ENCODE data around the gene GLP1R. TPM values are rescaled to one million over a fixed set of nuclear protein-coding genes. Genes with fewer than 3 reads are reported as not detected.

Gene GLP1R
- total RNA-seq, 1 experiment from 2014 or later = 0.85 TPM

DNA sequence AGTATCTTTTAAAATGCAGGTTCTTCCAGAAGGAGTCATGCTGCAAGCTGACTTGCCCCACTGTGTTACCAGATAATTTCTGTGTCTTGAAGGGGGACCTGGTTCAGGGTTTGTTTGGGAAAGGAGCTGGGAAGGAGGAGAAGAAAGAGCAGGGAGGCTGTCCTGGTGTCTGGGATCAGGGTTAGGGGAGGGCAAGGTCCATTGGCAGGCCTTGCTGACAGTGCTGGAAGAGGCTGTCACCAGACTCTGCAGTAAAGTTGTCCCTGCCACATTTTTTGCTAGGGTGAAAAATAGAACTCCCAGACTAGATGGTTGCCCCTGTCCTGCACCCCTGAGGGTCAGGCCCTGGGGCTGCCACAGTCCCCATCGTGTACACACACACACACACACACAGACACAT lies 14.9 kb downstream of the GLP1R start:
- no peak overlapping the region for H3K56ac ChIP-seq (ENCODE audit: insufficient read length, low read depth, low read length)
- H4K91ac ChIP-seq (ENCODE audit: insufficient read length, low read depth, low read length) = no peak overlapping the region
- H3K23me2 ChIP-seq (ENCODE audit: insufficient read length, low read depth, low read length, poor library complexity, severe bottlenecking) = no peaks in the 10 kb centered on the region

More for the DNA sequence above, 14.9 kb downstream of the GLP1R start:
- Mint-ChIP-seq H3K27me3 (ENCODE audit: low read depth) (peaks cover 22% of the 10 kb centered on the region), H3K27ac (no peak overlapping the region), H3K4me3 (no peak overlapping the region), H3K36me3 (ENCODE audit: insufficient read depth in 1 of 3, low read depth in 3 of 3) (peaks cover 0 to 4% (median 3%) of the 10 kb centered on the region in 3 experiments; a peak in 4 of 7 replicates), H3K9me3 (no peaks in the 10 kb centered on the region), H3K4me1 (peaks cover 0 to 2% of the 10 kb centered on the region in 2 experiments; a peak in 1 of 4 replicates)
- no peak overlapping the region for H2BK15ac ChIP-seq (ENCODE audit: low read depth, low read length)
- no peak overlapping the region for H4K5ac ChIP-seq (ENCODE audit: insufficient read length, low read depth, low read length)
- no peaks in the 10 kb centered on the region for H3K79me1 ChIP-seq (ENCODE audit: insufficient read depth, low read depth, low read length, poor library complexity, severe bottlenecking)
- no peak overlapping the region for H2BK120ac ChIP-seq (ENCODE audit: low read depth, low read length, poor library complexity, severe bottlenecking)
- no peaks in the 10 kb centered on the region for H3K27me3 ChIP-seq (ENCODE audit: insufficient read depth, low read length)
- no peak for DNase-seq
- no peak overlapping the region for H3K27ac ChIP-seq (ENCODE audit: insufficient read length, low read depth, low read length)
- H3K18ac ChIP-seq (ENCODE audit: insufficient read length, low read depth, low read length) = no peak overlapping the region
- H3K4me1 ChIP-seq (ENCODE audit: insufficient read depth, low read length) = no peaks in the 10 kb centered on the region
- H3K9me3 ChIP-seq (ENCODE audit: control insufficient read depth, low read depth, low read length) = no peaks in the 10 kb centered on the region
- H2BK20ac ChIP-seq (ENCODE audit: low read depth, low read length, poor library complexity, severe bottlenecking) = no peak overlapping the region
- TF ChIP-seq, protein P1, sequence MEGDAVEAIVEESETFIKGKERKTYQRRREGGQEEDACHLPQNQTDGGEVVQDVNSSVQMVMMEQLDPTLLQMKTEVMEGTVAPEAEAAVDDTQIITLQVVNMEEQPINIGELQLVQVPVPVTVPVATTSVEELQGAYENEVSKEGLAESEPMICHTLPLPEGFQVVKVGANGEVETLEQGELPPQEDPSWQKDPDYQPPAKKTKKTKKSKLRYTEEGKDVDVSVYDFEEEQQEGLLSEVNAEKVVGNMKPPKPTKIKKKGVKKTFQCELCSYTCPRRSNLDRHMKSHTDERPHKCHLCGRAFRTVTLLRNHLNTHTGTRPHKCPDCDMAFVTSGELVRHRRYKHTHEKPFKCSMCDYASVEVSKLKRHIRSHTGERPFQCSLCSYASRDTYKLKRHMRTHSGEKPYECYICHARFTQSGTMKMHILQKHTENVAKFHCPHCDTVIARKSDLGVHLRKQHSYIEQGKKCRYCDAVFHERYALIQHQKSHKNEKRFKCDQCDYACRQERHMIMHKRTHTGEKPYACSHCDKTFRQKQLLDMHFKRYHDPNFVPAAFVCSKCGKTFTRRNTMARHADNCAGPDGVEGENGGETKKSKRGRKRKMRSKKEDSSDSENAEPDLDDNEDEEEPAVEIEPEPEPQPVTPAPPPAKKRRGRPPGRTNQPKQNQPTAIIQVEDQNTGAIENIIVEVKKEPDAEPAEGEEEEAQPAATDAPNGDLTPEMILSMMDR (conservative IDR thresholded peaks at IDR 0.05) = no peak
- no peak overlapping the region for H3T11ph ChIP-seq (ENCODE audit: low read length)
- no peak overlapping the region for H2AK5ac ChIP-seq (ENCODE audit: insufficient read length, low read length)
- H3K9ac ChIP-seq (ENCODE audit: extremely low read depth, insufficient read length, low read length) = no peak overlapping the region
- no CpG with 5 or more reads among the region's 1 CpG for WGBS (ENCODE audit: extremely low coverage, insufficient read length, low lambda C conversion rate)
- H4K20me1 ChIP-seq (ENCODE audit: control insufficient read depth, insufficient read depth, insufficient read length) = no peaks in the 10 kb centered on the region
- no peak overlapping the region for H2BK12ac ChIP-seq (ENCODE audit: insufficient read length, low read depth, low read length)
- no peaks in the 10 kb centered on the region for H3K79me2 ChIP-seq (ENCODE audit: insufficient read depth, low read length)
- H3K14ac ChIP-seq (ENCODE audit: insufficient read depth, low read length) = no peak overlapping the region
- no peak overlapping the region for H2AFZ ChIP-seq (ENCODE audit: low read length)
- H3K4me2 ChIP-seq (ENCODE audit: insufficient read depth, insufficient read length, low read length) = no peak overlapping the region
- H2BK5ac ChIP-seq (ENCODE audit: insufficient read length, low read length) = no peak overlapping the region
- H3K23ac ChIP-seq (ENCODE audit: insufficient read length, low read depth, low read length) = no peak overlapping the region
- H4K8ac ChIP-seq (replicated peaks; ENCODE audit: insufficient read length, low read depth, low read length) = no peak overlapping the region
- H3K4ac ChIP-seq (ENCODE audit: low read depth, low read length) = no peak overlapping the region
